Measurements from ENCODE around the gene GRIK1. TPM values are rescaled to one million over a fixed set of nuclear protein-coding genes. Genes with fewer than 3 reads are reported as not detected.

GRIK1 gene
- total RNA-seq, 2 donors from 2014 or later = not detected

DNA sequence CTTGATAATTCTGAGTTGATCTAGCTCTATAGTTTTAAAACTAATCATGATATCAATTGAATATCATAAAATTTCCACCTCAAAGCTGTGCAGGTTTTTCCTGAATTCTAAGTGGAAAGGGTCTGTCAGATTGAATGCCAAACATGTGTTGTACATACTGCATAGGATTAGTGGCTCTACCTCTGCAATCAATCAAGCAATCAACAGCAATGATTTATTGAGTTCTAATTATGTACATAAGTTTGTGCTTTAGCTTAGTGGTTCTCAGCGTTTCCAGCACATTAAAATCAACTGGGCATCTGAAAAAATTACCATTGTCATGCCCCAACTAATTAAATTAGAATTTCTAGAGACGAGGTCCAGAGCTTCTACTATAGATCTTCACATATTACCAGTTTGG, 389.6 kb downstream of the GRIK1 start:
- H3K4me1 ChIP-seq (ENCODE audit: control insufficient read depth, insufficient read depth, low read length) = no peaks in the 10 kb centered on the region
- no peaks in the 10 kb centered on the region for H3K36me3 ChIP-seq (ENCODE audit: control insufficient read depth, insufficient read depth, low read length)
- Mint-ChIP-seq H3K4me3 (no peak overlapping the region), H3K36me3 (ENCODE audit: low read depth) (no peaks in the 10 kb centered on the region), H3K4me1 (no peaks in the 10 kb centered on the region), H3K27ac (no peak overlapping the region), H3K9me3 (no peaks in the 10 kb centered on the region), H3K27me3 (ENCODE audit: insufficient read depth) (no peaks in the 10 kb centered on the region)
- H3K27ac ChIP-seq (ENCODE audit: low read depth, low read length) = no peak overlapping the region
- DNase-seq = no peak
- no peaks in the 10 kb centered on the region for H3K27me3 ChIP-seq (ENCODE audit: control insufficient read depth, insufficient read depth, low read length, poor library complexity, severe bottlenecking)
- no peaks in the 10 kb centered on the region for H3K9me3 ChIP-seq (ENCODE audit: control insufficient read depth, low read length)
- H3K4me3 ChIP-seq (ENCODE audit: low read length) = no peak overlapping the region
- WGBS, 2 experiments (ENCODE audit: insufficient coverage in 1 of 2, insufficient read length in 1 of 2) = 92 to 95% methylated on average over 2 of the region's 2 CpGs
- H3K9ac ChIP-seq (ENCODE audit: extremely low read depth, low read length, poor library complexity, severe bottlenecking) = no peak overlapping the region
- no peak for TF ChIP-seq CTCF (conservative IDR thresholded peaks at IDR 0.05)

DNA sequence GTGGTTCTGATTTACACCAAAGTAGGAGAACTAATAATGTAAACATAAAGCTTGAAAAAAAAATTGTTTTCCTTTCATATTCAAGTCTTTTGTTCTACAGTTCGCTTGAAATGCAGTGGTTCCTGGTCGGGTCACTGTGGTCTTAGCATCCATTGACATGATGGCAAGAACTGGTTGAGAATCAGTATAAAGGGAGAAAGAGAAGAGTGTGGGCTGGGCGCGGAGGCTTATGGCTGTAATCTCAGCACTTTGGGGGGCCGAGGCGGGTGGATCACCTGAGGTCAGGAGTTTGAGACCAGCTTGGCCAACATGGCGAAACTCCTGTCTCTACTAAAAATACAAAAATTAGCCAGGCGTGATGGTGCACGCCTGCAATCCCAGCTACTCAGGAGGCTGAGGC, 390.2 kb downstream of the GRIK1 start:
- no peak for DNase-seq
- no peaks in the 10 kb centered on the region for H3K36me3 Mint-ChIP-seq (ENCODE audit: low read depth)
- no peak overlapping the region for H3K9ac ChIP-seq (ENCODE audit: extremely low read depth, low read length, poor library complexity, severe bottlenecking)
- no peak overlapping the region for H3K27ac Mint-ChIP-seq
- no peaks in the 10 kb centered on the region for H3K27me3 ChIP-seq (ENCODE audit: control insufficient read depth, insufficient read depth, low read length, poor library complexity, severe bottlenecking)
- H3K4me3 ChIP-seq (ENCODE audit: low read length) = no peak overlapping the region
- no peaks in the 10 kb centered on the region for H3K4me1 Mint-ChIP-seq
- no peaks in the 10 kb centered on the region for H3K27me3 Mint-ChIP-seq (ENCODE audit: insufficient read depth)
- WGBS, 2 experiments (ENCODE audit: insufficient coverage in 1 of 2, insufficient read length in 1 of 2) = 89 to 100% methylated on average over 4 to 9 of the region's 9 CpGs
- no peaks in the 10 kb centered on the region for H3K9me3 Mint-ChIP-seq
- no peaks in the 10 kb centered on the region for H3K4me1 ChIP-seq (ENCODE audit: control insufficient read depth, insufficient read depth, low read length)
- no peaks in the 10 kb centered on the region for H3K9me3 ChIP-seq (ENCODE audit: control insufficient read depth, low read length)
- no peaks in the 10 kb centered on the region for H3K36me3 ChIP-seq (ENCODE audit: control insufficient read depth, insufficient read depth, low read length)
- H3K27ac ChIP-seq (ENCODE audit: low read depth, low read length) = no peak overlapping the region
- H3K4me3 Mint-ChIP-seq = no peak overlapping the region
- no peak for TF ChIP-seq CTCF (conservative IDR thresholded peaks at IDR 0.05)

DNA sequence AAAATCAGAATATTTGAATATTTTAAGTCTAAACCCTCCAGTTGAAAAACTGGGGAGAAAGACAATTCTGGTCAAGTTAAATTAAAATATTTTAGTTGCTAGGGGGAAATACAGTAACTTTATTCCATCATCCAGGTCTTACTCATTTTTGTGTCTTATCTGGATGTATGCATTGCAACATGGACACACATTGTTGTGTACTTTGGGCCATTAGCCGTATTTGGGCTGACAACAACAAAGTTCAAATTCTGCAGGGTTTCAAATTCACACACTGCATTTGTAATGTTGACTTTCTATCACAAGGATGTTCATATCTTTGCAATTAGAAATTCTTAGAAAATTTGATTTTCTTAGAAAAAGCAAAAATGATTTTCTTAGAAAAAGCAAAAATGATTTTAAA, 391.8 kb downstream of the GRIK1 start:
- no peak overlapping the region for H3K27ac Mint-ChIP-seq
- Histone ChIP-seq H3K9ac (ENCODE audit: extremely low read depth, low read length, poor library complexity, severe bottlenecking) (no peak overlapping the region), H3K27me3 (ENCODE audit: control insufficient read depth, insufficient read depth, low read length, poor library complexity, severe bottlenecking) (no peaks in the 10 kb centered on the region), H3K4me3 (ENCODE audit: low read length) (no peak overlapping the region), H3K27ac (ENCODE audit: low read depth, low read length) (no peak overlapping the region), H3K36me3 (ENCODE audit: control insufficient read depth, insufficient read depth, low read length) (no peaks in the 10 kb centered on the region), H3K4me1 (ENCODE audit: control insufficient read depth, insufficient read depth, low read length) (no peaks in the 10 kb centered on the region), H3K9me3 (ENCODE audit: control insufficient read depth, low read length) (no peaks in the 10 kb centered on the region)
- TF ChIP-seq CTCF (conservative IDR thresholded peaks at IDR 0.05) = no peak
- 84% methylated on average over 1 of the region's 1 CpG; no CpG with 5 or more reads in 1 of the 2 experiments for WGBS, 2 experiments (ENCODE audit: insufficient coverage in 1 of 2, insufficient read length in 1 of 2)
- no peaks in the 10 kb centered on the region for H3K9me3 Mint-ChIP-seq
- H3K36me3 Mint-ChIP-seq (ENCODE audit: low read depth) = no peaks in the 10 kb centered on the region
- DNase-seq = no peak
- H3K4me3 Mint-ChIP-seq = no peak overlapping the region
- no peaks in the 10 kb centered on the region for H3K27me3 Mint-ChIP-seq (ENCODE audit: insufficient read depth)
- H3K4me1 Mint-ChIP-seq = no peaks in the 10 kb centered on the region
